Upper lobe of left lung (tissue), 4 donors: ENCODE data around the gene RNF180.
"Not testable (repeated sequence)": the region's sequence is repeated elsewhere in the genome, so short reads cannot be mapped to it uniquely, and the experiment has no call there.

Source experiments
- CTCF ChIP-seq, 6 experiments: fragments of 450-650 bp in 4 of 6; fragments of 200-600 bp in 2 of 6; sonication (generic) in 2 of 6; IDR thresholded peaks; one replicate each; pipeline ENCODE4 v1.5.1; 2016 to 2019; ENCODE audit warnings: antibody characterized with exemption in 6 of 6
- EP300 ChIP-seq, 4 donors: sonication (generic); formaldehyde crosslinking; IDR thresholded peaks; one replicate each; pipeline ENCODE4 v1.5.1; 2017; ENCODE audit warnings: antibody characterized with exemption in 4 of 4, control low read depth in 2 of 4
- POLR2A ChIP-seq, 4 donors: fragments of 450-650 bp; IDR thresholded peaks; one replicate each; pipeline ENCODE4 v1.5.1; 2016 to 2017; ENCODE audit warnings: antibody characterized with exemption in 4 of 4, mild to moderate bottlenecking in 2 of 4
- POLR2AphosphoS5 ChIP-seq, 2 donors: sonication (generic); formaldehyde crosslinking; IDR thresholded peaks; one replicate each; pipeline ENCODE4 v1.5.1; 2017; ENCODE audit warnings: antibody characterized with exemption in 2 of 2

GRCh38 chr5:64225286-64225981, 59.8 kb downstream of the RNF180 start:
- TF ChIP-seq EP300, POLR2AphosphoS5, CTCF, POLR2A (IDR thresholded peaks at IDR 0.05): not testable (repeated sequence)
